NCI-H524 (cell line): ENCODE results near the gene CSPG4.
"Not testable (repeated sequence)": the region's sequence is repeated elsewhere in the genome, so short reads cannot be mapped to it uniquely, and the experiment has no call there.

ENCODE experiments used
- DNase-seq, 2 experiments: peaks; one replicate each; lab custom pipeline; 2025; lab: John Stamatoyannopoulos, UW

CSPG4 gene

DNA sequence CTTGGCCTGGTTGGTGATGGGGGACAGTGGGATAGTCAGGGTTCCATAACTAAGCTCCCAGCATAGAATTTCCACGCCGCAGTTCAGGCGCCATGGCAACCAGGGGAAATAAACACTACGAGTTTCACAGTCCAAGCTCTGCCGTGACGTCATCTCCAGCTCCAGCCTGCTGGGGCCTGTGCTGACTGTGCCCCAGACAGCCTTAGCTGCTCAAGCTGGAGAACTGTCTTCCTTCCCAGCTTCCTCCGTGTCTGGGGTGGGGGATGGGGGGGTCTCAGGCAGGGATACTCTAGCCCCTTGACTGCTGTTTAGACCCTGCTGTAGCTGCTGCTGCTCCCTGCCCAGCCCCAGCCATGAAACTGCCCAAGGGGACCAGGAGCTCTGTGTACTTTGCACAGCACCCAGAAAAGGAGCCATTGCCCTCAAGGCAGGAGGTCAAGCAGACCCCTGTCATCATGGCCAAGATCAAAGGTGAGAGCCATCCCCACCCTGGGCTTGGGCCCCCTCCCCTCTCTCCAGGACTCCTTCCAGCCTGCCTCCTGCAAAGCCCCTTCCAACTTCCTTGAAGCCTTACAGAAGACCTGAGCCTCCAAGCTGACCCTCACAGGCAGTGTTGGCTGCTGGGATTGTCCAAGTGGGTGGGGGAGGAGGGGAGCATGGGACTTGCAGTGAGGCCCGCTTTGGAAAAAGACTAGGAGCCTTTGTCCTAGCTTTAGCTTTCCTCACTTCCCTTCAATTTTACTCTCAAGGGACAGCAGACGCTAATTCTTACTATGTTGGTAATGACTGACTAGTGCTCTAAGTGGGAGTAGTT lies 11.4 kb upstream of the CSPG4 start:
- DNase-seq, result no peak

DNA sequence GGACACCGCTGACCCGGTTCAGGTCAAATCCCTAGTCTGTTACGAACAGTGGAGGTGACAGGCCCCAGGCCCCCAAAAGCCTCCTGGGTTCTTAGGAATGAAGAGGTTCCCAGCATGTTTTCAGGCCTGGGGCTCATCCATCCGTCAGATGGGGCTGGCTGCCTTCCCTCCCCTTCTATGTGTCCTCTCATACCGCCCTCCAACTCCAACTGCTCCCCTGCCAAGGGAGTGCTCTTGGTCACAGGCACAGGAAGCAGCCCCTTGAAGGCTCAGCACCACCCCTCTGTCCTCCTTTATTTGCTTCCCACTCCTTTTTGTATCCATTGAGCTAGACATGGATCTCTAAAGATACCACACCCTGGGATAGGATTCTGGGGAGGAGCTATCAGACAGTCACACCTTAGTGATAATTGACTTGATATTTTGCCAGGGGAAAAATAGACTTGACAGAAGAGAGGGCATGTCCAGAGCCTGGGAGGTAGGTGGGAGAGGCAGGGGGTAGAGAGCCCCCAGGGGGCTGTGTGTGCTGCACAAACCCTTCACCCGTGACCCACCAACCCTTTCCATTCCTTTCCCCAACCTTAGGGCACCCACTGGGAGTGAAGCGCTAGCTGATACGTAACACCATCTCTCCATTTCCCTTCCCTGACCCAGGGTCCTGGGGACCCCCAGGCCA lies 10.7 kb upstream of the CSPG4 start:
- no peak for DNase-seq

DNA sequence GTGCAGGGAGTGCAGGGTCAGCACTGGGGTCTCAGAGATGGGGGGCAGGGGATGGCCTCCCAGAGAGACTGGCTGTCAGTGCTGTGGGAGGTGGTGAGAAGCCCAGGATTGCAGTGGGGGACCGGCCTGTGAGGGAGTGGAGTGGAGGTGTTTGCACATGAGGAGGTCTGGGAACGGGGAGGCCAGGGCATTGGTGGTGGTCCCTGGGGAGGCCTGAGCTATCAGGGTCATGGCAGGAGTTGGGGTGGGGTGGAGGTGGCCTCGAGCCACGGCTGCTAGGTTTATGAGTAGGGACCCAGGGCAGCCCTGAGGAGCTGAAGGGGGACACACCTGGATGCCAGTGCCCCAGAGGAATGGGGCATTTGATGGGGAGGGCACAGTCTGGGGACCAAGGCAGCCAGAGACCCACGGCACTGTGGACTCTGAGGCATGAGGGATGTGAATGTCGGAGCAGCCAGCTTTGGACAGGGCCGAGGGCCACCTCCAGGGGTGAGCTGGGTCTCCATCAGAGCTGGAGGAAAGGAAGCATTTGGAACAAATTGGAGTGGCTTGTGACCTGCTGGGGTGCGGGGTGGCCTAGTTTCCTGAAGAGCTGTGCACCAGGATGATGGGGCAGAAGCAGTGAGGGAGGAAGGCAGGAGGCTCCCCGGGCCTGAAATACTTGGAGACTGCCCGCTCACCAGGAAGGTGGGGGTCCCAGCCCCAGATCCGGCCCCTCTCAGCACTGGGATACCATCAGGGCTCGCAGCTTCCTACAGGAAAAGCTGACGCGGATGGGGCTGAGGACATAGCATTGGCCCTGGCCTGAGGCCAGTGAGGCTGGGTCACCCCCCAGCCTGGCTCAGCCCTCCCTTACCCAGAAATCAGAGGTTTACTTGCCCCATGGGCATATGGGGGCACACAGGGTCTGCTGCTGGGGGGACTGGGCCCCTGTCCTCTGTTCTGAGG lies 9.5 kb upstream of the CSPG4 start:
- no peak for DNase-seq

DNA sequence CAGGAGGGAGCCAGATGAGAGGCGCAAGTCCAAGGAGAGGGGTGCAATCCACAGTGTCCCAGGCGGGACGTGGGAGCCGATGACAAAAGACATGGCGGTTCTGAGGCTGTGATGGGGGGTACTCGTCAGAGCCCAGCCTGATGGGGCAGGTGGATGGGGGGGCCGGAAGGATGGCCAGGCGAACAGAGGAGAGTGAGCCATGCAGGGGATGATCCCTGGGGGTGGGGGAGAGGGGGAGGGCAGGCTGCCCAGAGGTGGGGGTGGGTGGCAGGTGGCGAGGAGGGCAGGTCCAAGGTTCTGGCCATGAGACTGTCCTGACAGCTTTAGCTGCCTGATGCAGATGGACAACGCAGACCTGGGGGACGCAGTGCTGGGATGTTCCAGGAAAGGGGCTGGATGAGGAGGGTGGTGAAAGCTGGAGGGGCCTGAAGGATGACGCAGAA lies 8.9 kb upstream of the CSPG4 start:
- DNase-seq, result no peak

DNA sequence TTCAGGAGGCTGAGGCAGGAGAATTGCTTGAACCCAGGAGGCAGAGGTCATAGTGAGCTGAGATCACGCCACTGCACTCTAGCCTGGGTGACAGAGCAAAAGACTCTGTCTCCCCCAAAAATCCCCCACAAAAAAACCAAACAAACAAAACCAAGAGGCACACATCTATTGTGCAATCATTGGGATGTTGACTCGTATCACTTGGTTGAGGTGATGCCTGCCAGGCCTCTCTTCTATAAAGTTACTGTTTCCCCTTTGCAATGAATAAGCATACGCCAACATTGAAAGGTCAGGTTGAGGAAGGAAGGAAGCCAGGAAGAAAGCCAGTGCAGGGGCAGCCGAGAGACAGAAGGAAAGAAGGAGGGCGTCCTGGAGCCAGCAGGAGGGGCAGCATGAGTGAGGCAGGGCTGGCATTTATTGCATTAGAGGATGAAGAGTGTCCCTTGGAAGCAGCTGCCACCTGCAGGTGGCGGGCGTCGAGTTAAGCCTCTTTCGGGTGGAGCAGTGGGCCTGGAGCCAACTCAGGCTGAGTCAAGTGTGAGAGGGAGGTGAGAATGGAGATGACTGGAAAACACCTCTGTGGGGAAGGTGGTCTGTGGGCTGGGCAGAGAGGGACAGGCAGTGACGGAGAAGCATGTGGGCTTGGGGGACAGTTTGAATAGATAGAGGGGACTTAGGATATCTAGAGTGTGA lies 8.3 kb upstream of the CSPG4 start:
- DNase-seq, result peak; percentile 96 to 98

DNA sequence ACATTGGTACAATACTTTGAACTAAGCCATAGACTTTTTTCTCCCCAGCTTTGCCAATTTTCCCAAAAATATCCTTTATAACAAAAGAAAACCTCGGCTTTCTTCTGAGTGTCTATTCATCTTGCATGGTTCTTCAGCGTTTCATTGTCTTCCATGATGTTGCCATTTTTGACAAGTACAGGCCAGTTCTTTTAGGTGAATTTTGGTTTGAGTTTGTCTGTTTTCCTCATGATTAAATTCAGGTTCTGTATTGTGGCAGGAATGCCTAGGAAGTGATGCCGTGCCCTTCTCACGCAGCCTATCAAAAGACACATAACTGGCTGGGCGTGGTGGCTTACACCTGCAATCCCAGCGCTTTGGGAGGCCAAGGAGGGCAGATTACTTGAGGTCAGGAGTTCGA lies 7.6 kb upstream of the CSPG4 start:
- DNase-seq, result no peak

DNA sequence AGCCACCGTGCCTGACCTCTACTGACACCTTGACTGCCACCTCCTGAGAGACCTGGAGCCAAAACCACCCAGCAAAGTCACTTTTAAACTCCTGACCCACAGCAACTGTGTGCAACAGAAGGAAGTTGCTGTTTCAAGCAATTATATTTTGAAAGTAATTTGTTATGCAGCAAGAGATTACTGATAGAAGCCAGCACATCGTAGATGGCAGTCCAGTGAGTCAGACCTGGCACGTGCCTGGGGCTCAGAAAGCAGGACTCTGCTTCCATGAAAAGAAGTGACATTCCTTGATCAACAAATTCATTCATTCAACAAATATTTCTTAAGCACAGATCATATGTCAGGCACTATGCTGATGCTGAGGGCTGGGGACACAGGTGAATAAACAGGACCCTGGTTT lies 5.7 kb upstream of the CSPG4 start:
- no peak for DNase-seq

DNA sequence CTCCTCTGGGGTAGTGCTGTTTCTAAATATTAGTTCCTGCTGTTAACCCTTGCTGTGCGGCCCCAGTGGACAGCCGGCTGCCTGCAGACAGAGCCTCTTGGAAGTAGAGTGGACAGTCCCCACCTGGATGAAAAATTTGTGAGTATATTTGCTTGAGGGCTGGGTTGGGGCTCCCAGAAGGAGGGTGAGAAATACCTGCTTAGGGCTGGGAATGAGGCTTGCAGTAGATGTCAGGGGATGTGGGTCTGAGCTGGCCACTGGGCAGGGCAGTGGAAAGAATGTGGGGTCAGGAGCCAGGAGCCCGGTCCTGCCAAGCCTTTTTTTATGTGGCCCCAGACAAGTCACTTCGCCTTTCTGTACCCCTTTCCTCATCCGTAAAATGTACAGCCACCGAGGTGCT lies 4.4 kb upstream of the CSPG4 start:
- not testable (repeated sequence) for DNase-seq

DNA sequence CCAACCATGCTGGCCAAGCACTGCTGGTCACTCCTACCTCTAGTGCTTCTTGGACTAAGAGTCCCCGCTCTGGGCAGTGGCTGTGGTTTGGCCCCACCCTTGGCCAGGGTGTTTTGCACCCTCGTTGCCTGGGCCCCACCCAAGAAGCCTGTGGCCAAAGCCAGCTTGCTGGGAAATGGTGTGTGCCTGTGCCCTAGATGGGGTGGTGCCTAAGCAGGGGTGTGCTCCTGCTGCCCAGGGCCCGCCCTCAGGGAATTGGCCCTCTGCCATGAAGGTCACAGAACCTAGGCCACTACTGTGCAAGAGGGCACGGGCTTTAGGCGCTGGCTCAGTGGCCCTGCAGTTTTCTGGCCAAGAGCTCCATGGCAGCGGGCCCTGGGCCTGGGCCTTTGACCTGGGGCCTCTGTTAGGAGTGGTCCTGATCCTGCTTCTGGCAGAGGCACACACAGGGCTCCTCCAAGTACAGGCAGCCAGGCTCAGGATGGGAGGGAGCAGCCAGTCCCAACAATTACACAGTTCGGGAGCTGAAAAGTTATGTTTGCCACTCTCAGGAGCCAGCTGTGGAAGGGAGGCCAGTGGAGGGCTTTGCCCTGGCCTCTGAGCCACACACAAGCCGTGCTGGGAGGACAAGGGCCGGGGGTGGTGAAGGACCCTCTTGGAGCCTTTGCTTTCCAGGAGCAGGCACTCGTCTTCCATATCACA lies 3.8 kb upstream of the CSPG4 start:
- not testable (repeated sequence) for DNase-seq

DNA sequence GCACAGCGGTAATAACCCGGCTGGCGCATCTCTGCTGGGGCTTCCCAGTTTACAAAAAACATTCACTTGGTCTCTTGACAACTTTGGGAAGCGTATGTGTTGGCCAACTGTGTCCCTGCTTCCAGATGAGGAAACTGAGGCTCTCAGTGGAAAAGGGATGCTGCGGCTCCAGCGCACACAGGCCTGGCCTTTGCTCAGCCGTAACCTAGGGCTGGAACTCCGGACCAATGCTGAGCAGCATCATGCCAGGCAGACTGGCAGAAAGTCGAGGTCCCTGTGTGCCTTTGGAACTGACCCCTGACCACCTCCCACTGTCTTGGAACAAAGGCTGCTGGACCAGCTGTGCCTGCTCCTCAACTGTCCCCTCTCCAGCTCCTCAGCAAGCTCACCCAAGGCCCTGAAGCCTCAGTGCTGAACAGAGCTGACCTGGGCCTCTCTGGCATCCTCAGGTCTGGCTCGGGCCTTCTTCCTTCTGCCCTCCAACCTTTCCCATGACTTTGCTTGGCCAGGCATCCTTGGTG lies 2.7 kb upstream of the CSPG4 start:
- not testable (repeated sequence) for DNase-seq

DNA sequence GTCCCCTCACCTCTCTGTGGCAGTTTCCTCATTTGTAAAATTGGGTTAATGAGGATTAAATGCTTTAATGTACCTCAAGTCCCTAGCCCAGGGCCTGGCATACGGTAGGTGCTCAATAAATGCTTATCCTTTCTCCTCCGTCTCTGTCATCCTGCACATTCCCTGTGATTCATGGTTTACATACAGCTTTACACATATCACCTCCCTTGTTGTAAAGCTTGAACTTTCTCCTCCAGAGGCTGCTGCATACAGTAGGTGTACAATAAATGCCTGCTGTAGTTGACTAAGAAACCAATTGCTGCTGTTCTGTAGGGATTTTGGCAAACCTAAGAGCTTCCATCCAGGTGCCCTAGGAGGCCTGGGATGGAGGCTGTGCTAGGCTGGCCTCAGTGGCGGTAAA lies 1.5 kb upstream of the CSPG4 start:
- DNase-seq, result no peak

DNA sequence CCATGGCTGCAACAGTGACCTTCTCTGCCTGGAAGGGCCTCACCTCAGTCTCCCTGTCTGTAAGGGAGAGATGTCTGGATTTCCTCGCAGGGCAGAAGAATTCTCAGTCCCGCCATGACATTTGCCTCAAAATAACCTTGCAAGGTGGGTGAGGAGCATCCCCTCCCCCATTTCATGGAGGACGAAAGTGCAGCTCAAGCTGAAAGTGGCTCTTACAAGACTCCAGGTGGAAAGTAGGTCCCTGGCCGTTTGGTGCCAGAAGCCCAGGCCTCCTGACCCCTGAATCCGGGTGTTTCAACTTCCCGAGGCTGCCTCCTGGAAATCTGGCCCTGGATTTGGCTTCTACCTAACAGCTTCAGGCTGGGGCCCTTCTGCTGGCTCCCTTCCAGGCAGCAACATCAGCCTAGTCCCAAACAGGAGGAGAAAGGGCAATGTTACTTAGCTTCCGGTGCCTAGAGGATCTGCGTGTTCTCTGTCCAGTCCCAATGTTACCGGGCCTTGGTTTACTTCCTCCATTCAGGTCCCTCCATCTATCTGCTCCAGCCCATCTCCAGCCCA lies 769 bp upstream of the CSPG4 start:
- peak in 1 of 2 experiments; percentile 60 for DNase-seq

DNA sequence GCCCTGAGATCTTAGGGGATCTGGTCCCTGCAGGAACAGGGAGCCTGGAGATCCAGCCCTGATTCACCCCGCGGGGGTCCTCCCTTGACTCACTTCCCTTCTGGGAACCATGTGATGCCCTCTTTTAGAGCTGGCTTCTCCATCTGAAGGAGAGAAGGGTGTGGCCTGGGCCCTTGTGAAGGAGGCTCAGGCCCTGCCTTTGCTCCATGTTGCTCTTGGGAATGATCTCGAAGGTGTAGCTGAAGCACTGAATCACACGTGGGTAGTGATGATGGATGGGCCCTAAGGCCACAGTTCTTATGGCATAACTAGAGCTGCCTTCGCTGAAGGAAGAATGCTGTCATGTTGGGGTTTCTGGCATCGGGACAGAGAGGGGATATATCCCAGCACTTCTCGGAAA lies 1.2 kb downstream of the CSPG4 start:
- DNase-seq, result not testable (repeated sequence)

DNA sequence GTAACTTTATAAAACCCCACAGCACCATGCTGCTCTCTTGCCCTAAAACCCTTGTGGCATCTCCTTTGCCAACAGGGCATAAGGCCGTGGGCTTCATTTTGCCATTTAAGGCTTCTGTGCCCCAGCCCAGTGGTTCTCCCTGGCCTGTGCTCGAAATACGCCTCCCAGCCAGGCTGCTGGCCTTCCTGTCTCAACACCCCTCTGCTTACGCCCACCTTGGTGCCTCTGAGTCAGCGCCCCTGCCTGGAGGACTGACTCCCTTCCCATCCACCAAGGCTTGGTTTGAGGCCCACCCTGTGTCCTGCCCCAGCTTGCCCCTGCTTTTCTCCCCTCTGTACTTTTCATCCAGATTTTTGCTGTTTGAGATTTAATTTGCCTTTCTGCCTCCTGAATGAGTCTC lies 1.8 kb downstream of the CSPG4 start:
- DNase-seq, result not testable (repeated sequence)

DNA sequence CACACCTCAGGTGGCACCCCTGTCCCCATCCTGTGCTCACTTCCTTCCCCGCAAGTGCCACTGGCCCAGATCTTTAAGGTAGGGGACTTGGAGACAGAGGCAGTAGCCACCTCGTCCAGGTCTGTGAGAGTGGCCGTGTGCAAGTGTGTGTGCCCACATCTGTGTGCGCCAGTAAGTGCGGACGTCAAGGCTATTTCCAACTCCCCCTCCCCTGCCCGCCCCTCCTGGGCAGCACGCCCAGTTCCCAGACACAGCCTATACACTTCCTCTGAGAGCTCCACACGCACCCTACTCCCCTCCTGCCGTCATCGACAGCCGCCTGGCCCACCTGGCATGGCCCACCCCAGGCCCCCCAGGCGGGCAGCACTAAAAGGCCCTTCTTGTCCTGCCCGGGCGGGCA lies 3.2 kb downstream of the CSPG4 start:
- not testable (repeated sequence) for DNase-seq

DNA sequence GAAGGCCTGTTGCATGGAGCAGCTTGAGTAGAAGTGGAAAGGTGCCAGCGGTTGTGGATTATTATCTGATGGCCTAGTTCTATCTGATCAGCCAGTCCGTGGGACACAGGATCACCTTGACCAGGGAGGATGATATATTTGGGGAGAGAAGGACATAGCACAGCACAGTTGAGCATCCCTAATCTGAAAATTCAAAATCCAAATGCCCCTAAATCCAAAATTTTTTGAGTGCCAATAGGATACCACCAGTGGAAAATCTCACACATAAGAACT lies 6.0 kb downstream of the CSPG4 start:
- no peak for DNase-seq

DNA sequence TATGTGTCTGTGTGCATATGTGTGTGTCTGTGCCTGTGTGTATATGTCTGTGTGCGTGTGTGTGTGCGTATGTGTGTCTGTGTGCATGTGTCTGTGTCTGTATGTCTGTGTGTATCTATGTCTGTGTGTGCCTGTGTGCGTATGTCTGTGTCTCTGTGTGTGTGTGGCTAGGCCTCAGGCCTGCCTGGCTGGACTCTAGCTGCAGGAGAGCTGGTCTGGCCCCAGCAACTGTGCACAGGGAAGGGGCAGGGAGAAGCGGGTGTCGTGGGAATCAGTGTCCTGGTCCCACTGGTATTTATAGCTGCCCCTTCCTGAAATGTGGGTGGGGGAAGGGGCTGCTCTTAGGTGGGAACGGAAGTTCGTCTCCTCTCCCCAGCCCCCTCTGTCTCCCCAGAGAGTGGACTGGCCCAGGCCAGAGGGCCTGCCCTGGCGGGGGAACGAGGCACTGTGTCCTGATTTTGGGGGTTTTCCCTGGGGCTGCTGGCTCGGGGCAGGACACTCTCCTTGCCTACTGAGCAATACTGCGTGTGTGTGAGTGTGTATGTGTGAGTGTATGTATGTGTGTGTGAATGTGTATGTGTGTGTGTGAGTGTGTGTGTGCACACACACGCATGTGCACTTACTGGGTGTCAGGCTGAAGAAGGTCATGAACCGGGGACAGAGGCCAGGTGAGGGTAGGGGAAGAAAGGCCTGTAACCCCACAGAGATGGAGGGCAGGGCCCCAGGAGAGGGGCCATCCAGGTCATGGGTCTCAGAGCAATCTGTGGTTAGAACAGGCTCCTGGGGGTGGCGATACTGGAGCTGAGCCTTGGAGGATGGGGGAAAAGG lies 6.6 kb downstream of the CSPG4 start:
- DNase-seq, result no peak

DNA sequence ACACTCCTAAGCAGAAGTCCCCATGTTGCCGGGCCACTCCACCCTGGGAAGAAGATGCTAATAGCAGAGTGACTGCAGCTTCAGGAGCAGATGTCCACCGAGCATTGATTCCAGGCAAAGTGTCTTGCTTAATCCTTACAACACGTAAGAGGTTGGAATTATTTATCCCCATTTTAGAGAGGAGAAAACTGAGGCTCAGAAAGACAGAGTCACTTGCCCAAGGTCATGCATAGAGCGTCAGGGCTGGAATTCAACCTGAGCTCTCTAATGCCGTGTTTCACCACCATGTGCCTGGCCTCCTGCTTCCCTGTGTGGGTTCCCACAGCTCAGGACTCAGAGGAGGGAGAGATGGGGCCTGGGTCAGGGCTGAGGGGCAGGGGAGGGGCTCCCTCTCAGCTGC lies 7.3 kb downstream of the CSPG4 start:
- not testable (repeated sequence) for DNase-seq

DNA sequence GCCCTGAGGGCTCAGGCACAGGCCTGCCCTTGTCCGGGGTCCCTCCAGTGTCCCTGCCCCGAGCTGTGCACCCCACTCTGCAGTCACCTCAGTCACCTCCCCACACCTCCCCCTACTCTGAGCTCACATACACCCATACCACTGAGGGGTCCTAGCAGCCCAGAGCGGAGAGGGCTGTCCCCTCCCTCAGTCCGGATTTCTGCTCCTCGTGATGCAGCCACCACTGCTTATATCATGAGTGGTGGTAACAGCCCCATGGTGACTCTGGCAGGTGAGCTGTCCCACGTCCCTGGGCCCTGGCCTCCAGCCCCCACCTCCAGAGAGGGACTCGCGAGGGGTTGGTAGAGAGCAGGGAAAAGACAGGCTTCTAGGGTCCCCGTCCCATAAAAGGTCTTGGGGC lies 8.0 kb downstream of the CSPG4 start:
- DNase-seq, result no peak

DNA sequence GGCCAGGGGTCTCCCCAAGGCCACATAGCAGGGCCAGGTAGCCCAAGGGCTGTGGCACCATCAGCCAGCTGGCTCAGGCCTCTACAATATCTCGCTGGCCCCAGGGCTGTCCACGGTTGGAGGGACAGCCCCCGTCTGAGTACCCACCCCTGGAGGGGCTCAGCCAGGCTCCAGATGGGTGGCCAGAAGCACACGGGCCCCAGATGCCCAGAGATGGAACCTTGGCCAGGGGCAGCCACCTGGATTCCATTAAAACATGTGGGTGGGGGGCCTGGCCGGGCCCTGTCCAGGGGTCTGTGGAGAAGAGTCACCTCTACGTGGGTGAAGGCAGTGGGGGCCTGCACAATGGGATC lies 8.4 kb downstream of the CSPG4 start:
- no peak for DNase-seq
